Measurements from ENCODE around the gene PHF2. TPM values are rescaled to one million over a fixed set of nuclear protein-coding genes. Genes with fewer than 3 reads are reported as not detected.

Gene PHF2
- total RNA-seq, 1 experiment from 2014 or later, result 16.1 TPM

- Histone ChIP-seq H3K4me2 (ENCODE audit: low read depth, low read length, poor library complexity, severe bottlenecking) (no peak overlapping the region), H3K79me2 (ENCODE audit: low read length) (peaks cover 79% of the 10 kb centered on the region), H3K9ac (ENCODE audit: low read length) (no peak overlapping the region), H3K9me3 (ENCODE audit: low read length) (no peaks in the 10 kb centered on the region), H3K9me2 (replicated peaks; ENCODE audit: insufficient read depth, low read length) (no peaks in the 10 kb centered on the region), H3K27ac (ENCODE audit: low read length) (no peak overlapping the region), H3K4me1 (ENCODE audit: low read length) (peaks cover 9% of the 10 kb centered on the region), H4K20me1 (ENCODE audit: insufficient read depth, low read depth, low read length) (no peaks in the 10 kb centered on the region), H3K36me3 (ENCODE audit: insufficient read depth, low read length) (peaks cover 25% of the 10 kb centered on the region; the same call in 1 of the 2 replicates), H3K27me3 (ENCODE audit: low read length) (no peaks in the 10 kb centered on the region), H2AFZ (ENCODE audit: low read length) (no peak overlapping the region), H3K4me3 (ENCODE audit: low read length) (no peak overlapping the region)
- no peak for DNase-seq
Observed at GRCh38 chr9:93541581-93542349, 34.6 kb upstream of the PHF2 start.

GRCh38 chr9:93543117-93543516 lies 33.3 kb upstream of the PHF2 start:
- Histone ChIP-seq H3K9me3 (ENCODE audit: low read length) (no peaks in the 10 kb centered on the region), H3K27ac (ENCODE audit: low read length) (no peak overlapping the region), H3K9ac (ENCODE audit: low read length) (no peak overlapping the region), H3K4me2 (ENCODE audit: low read depth, low read length, poor library complexity, severe bottlenecking) (no peak overlapping the region), H3K4me3 (ENCODE audit: low read length) (no peak overlapping the region), H3K27me3 (ENCODE audit: low read length) (no peaks in the 10 kb centered on the region), H3K4me1 (ENCODE audit: low read length) (peaks cover 9% of the 10 kb centered on the region), H4K20me1 (ENCODE audit: insufficient read depth, low read depth, low read length) (no peaks in the 10 kb centered on the region), H2AFZ (ENCODE audit: low read length) (no peak overlapping the region), H3K79me2 (ENCODE audit: low read length) (peaks cover 80% of the 10 kb centered on the region), H3K9me2 (replicated peaks; ENCODE audit: insufficient read depth, low read length) (no peaks in the 10 kb centered on the region), H3K36me3 (ENCODE audit: insufficient read depth, low read length) (peaks cover 29% of the 10 kb centered on the region; the same call in 1 of the 2 replicates)
- DNase-seq, result no peak

- H4K20me1 ChIP-seq (ENCODE audit: insufficient read depth, low read depth, low read length), result no peaks in the 10 kb centered on the region
- no peak overlapping the region for H2AFZ ChIP-seq (ENCODE audit: low read length)
- H3K79me2 ChIP-seq (ENCODE audit: low read length), result peaks cover 58% of the 10 kb centered on the region
- H3K36me3 ChIP-seq (ENCODE audit: insufficient read depth, low read length), result peaks cover 35% of the 10 kb centered on the region; the same call in 1 of the 2 replicates
- H3K4me2 ChIP-seq (ENCODE audit: low read depth, low read length, poor library complexity, severe bottlenecking), result no peak overlapping the region
- no peak overlapping the region for H3K9ac ChIP-seq (ENCODE audit: low read length)
- no peaks in the 10 kb centered on the region for H3K9me3 ChIP-seq (ENCODE audit: low read length)
- no peak overlapping the region for H3K4me3 ChIP-seq (ENCODE audit: low read length)
- no peak overlapping the region for H3K27ac ChIP-seq (ENCODE audit: low read length)
- no peaks in the 10 kb centered on the region for H3K27me3 ChIP-seq (ENCODE audit: low read length)
- no peaks in the 10 kb centered on the region for H3K9me2 ChIP-seq (replicated peaks; ENCODE audit: insufficient read depth, low read length)
- no peak for DNase-seq
- peaks cover 9% of the 10 kb centered on the region for H3K4me1 ChIP-seq (ENCODE audit: low read length)
Observed at GRCh38 chr9:93546356-93546755, 30.0 kb upstream of the PHF2 start.

GRCh38 chr9:93549611-93550010 lies 26.8 kb upstream of the PHF2 start:
- H3K4me1 ChIP-seq (ENCODE audit: low read length), result no peaks in the 10 kb centered on the region
- no peaks in the 10 kb centered on the region for H3K9me3 ChIP-seq (ENCODE audit: low read length)
- no peak overlapping the region for H3K4me2 ChIP-seq (ENCODE audit: low read depth, low read length, poor library complexity, severe bottlenecking)
- no peak for DNase-seq
- no peaks in the 10 kb centered on the region for H3K9me2 ChIP-seq (replicated peaks; ENCODE audit: insufficient read depth, low read length)
- H4K20me1 ChIP-seq (ENCODE audit: insufficient read depth, low read depth, low read length), result no peaks in the 10 kb centered on the region
- no peak overlapping the region for H3K9ac ChIP-seq (ENCODE audit: low read length)
- peaks cover 47% of the 10 kb centered on the region for H3K79me2 ChIP-seq (ENCODE audit: low read length)
- H2AFZ ChIP-seq (ENCODE audit: low read length), result no peak overlapping the region
- H3K27me3 ChIP-seq (ENCODE audit: low read length), result no peaks in the 10 kb centered on the region
- no peak overlapping the region for H3K4me3 ChIP-seq (ENCODE audit: low read length)
- no peak overlapping the region for H3K27ac ChIP-seq (ENCODE audit: low read length)
- peaks cover 37% of the 10 kb centered on the region; the same call in 1 of the 2 replicates for H3K36me3 ChIP-seq (ENCODE audit: insufficient read depth, low read length)

GRCh38 chr9:93552923-93553322 lies 23.5 kb upstream of the PHF2 start:
- Histone ChIP-seq H3K27me3 (ENCODE audit: low read length) (no peaks in the 10 kb centered on the region), H3K4me3 (ENCODE audit: low read length) (no peak overlapping the region), H3K27ac (ENCODE audit: low read length) (no peak overlapping the region), H4K20me1 (ENCODE audit: insufficient read depth, low read depth, low read length) (no peaks in the 10 kb centered on the region), H3K9me2 (replicated peaks; ENCODE audit: insufficient read depth, low read length) (no peaks in the 10 kb centered on the region), H3K4me2 (ENCODE audit: low read depth, low read length, poor library complexity, severe bottlenecking) (no peak overlapping the region), H3K79me2 (ENCODE audit: low read length) (peaks cover 22% of the 10 kb centered on the region), H3K36me3 (ENCODE audit: insufficient read depth, low read length) (peaks cover 44% of the 10 kb centered on the region; the same call in 1 of the 2 replicates), H3K4me1 (ENCODE audit: low read length) (no peaks in the 10 kb centered on the region), H3K9me3 (ENCODE audit: low read length) (no peaks in the 10 kb centered on the region), H2AFZ (ENCODE audit: low read length) (no peak overlapping the region), H3K9ac (ENCODE audit: low read length) (no peak overlapping the region)
- no peak for DNase-seq

- Histone ChIP-seq H3K27ac (ENCODE audit: low read length) (no peak overlapping the region), H3K36me3 (ENCODE audit: insufficient read depth, low read length) (peaks cover 51% of the 10 kb centered on the region; the same call in 1 of the 2 replicates), H3K4me2 (ENCODE audit: low read depth, low read length, poor library complexity, severe bottlenecking) (no peak overlapping the region), H3K79me2 (ENCODE audit: low read length) (peaks cover 22% of the 10 kb centered on the region), H3K9me2 (replicated peaks; ENCODE audit: insufficient read depth, low read length) (no peaks in the 10 kb centered on the region), H4K20me1 (ENCODE audit: insufficient read depth, low read depth, low read length) (no peaks in the 10 kb centered on the region), H3K9ac (ENCODE audit: low read length) (no peak overlapping the region), H3K9me3 (ENCODE audit: low read length) (no peaks in the 10 kb centered on the region), H3K4me1 (ENCODE audit: low read length) (no peaks in the 10 kb centered on the region), H2AFZ (ENCODE audit: low read length) (no peak overlapping the region), H3K27me3 (ENCODE audit: low read length) (no peaks in the 10 kb centered on the region), H3K4me3 (ENCODE audit: low read length) (no peak overlapping the region)
- DNase-seq, result no peak
Observed at GRCh38 chr9:93555370-93555769, 21.0 kb upstream of the PHF2 start.

- Histone ChIP-seq H3K4me1 (ENCODE audit: low read length) (no peaks in the 10 kb centered on the region), H3K36me3 (ENCODE audit: insufficient read depth, low read length) (peaks cover 45% of the 10 kb centered on the region; the same call in 1 of the 2 replicates), H2AFZ (ENCODE audit: low read length) (no peak overlapping the region), H3K9ac (ENCODE audit: low read length) (no peak overlapping the region), H3K4me2 (ENCODE audit: low read depth, low read length, poor library complexity, severe bottlenecking) (no peak overlapping the region), H3K9me2 (replicated peaks; ENCODE audit: insufficient read depth, low read length) (no peaks in the 10 kb centered on the region), H3K27ac (ENCODE audit: low read length) (no peak overlapping the region), H3K79me2 (ENCODE audit: low read length) (peaks cover 12% of the 10 kb centered on the region), H3K9me3 (ENCODE audit: low read length) (no peaks in the 10 kb centered on the region), H3K27me3 (ENCODE audit: low read length) (no peaks in the 10 kb centered on the region), H4K20me1 (ENCODE audit: insufficient read depth, low read depth, low read length) (no peaks in the 10 kb centered on the region), H3K4me3 (ENCODE audit: low read length) (no peak overlapping the region)
- DNase-seq, result no peak
Observed at GRCh38 chr9:93557366-93558137, 18.8 kb upstream of the PHF2 start.

GRCh38 chr9:93558503-93558902 lies 17.9 kb upstream of the PHF2 start:
- Histone ChIP-seq H3K79me2 (ENCODE audit: low read length) (peaks cover 2% of the 10 kb centered on the region; the same call in 1 of the 2 replicates), H3K36me3 (ENCODE audit: insufficient read depth, low read length) (peaks cover 36% of the 10 kb centered on the region; the same call in 1 of the 2 replicates), H3K9me2 (replicated peaks; ENCODE audit: insufficient read depth, low read length) (no peaks in the 10 kb centered on the region), H4K20me1 (ENCODE audit: insufficient read depth, low read depth, low read length) (no peaks in the 10 kb centered on the region), H3K4me2 (ENCODE audit: low read depth, low read length, poor library complexity, severe bottlenecking) (no peak overlapping the region), H3K9me3 (ENCODE audit: low read length) (no peaks in the 10 kb centered on the region), H3K4me1 (ENCODE audit: low read length) (no peaks in the 10 kb centered on the region), H3K9ac (ENCODE audit: low read length) (no peak overlapping the region), H3K27me3 (ENCODE audit: low read length) (no peaks in the 10 kb centered on the region), H3K27ac (ENCODE audit: low read length) (no peak overlapping the region), H2AFZ (ENCODE audit: low read length) (no peak overlapping the region), H3K4me3 (ENCODE audit: low read length) (no peak overlapping the region)
- DNase-seq, result no peak

Measured in Karpas-422 (cell line).